Measurements from ENCODE around the gene TBX2. TPM values are rescaled to one million over a fixed set of nuclear protein-coding genes. Genes with fewer than 3 reads are reported as not detected.

The TBX2 gene
- total and polyA plus RNA-seq, 2 experiments from 2014 or later: 19.6 to 27.5 TPM

- Histone ChIP-seq H3K79me2 (peaks cover 70% of the 10 kb centered on the region), H3K4me2 (peak overlapping the region; percentile 99), H3K36me3 (replicated peaks; ENCODE audit: insufficient read depth, low read depth) (no peaks in the 10 kb centered on the region), H3K9me2 (replicated peaks; ENCODE audit: insufficient read depth) (no peaks in the 10 kb centered on the region), H3K27me3 (peaks cover 49% of the 10 kb centered on the region), H3K4me1 (ENCODE audit: insufficient read depth) (peaks cover 16% of the 10 kb centered on the region), H3K9me3 (ENCODE audit: low read depth) (no peaks in the 10 kb centered on the region), H3K4me3 (peak overlapping the region; percentile 75), H2AFZ (peak overlapping the region; percentile 49), H3K27ac (peak overlapping the region; percentile 99), H4K20me1 (ENCODE audit: insufficient read depth, poor library complexity, severe bottlenecking) (peaks cover 5% of the 10 kb centered on the region)
- WGBS (ENCODE audit: low lambda C conversion rate, missing lambda C conversion rate): 17% methylated on average over 47 of the region's 63 CpGs
- no peak for DNase-seq (ENCODE audit: low spot score)
- TF ChIP-seq EZH2 (IDR thresholded peaks at IDR 0.05; ENCODE audit: borderline replicate concordance): peak; percentile 23
- no peak for TF ChIP-seq EZH2phosphoT487 (IDR thresholded peaks at IDR 0.05; ENCODE audit: low read depth, severe bottlenecking, unreplicated experiment)
These were observed 3.6 kb upstream of the TBX2 start for GRCh38 chr17:61395983-61396585.

DNA sequence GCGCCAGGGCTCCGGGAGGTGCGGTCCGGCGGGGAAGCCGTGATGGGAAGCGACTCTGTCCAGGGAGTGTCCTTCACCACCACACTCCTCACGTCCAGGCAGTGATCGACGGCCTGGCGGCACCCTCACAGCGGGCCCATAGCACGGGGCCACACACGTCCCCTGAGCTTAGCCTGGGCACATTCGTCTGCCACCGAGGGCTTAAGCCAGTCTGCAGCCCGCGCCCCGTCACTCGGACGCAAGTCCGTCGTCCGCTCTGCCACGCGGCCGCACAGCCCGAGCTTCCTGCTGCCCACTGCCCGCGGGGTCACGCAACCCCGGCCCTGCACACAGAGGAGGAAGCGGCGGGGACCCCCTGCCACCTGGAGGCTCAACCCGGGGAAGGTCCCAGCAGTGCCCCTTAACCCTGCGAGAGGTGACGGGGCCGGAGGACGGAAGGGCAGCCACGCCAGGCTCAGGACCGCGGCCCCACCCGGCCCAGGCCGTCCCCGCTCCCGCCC lies 3.0 kb upstream of the TBX2 start:
- no peaks in the 10 kb centered on the region for H3K9me3 ChIP-seq (ENCODE audit: low read depth)
- peaks cover 55% of the 10 kb centered on the region for H3K27me3 ChIP-seq
- H3K4me3 ChIP-seq: peak overlapping the region; percentile 75
- no peaks in the 10 kb centered on the region for H3K36me3 ChIP-seq (replicated peaks; ENCODE audit: insufficient read depth, low read depth)
- TF ChIP-seq, protein P1, sequence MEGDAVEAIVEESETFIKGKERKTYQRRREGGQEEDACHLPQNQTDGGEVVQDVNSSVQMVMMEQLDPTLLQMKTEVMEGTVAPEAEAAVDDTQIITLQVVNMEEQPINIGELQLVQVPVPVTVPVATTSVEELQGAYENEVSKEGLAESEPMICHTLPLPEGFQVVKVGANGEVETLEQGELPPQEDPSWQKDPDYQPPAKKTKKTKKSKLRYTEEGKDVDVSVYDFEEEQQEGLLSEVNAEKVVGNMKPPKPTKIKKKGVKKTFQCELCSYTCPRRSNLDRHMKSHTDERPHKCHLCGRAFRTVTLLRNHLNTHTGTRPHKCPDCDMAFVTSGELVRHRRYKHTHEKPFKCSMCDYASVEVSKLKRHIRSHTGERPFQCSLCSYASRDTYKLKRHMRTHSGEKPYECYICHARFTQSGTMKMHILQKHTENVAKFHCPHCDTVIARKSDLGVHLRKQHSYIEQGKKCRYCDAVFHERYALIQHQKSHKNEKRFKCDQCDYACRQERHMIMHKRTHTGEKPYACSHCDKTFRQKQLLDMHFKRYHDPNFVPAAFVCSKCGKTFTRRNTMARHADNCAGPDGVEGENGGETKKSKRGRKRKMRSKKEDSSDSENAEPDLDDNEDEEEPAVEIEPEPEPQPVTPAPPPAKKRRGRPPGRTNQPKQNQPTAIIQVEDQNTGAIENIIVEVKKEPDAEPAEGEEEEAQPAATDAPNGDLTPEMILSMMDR (IDR thresholded peaks at IDR 0.05; ENCODE audit: poor library complexity): no peak
- TF ChIP-seq EZH2 (IDR thresholded peaks at IDR 0.05; ENCODE audit: borderline replicate concordance): peak; percentile 74
- TF ChIP-seq EZH2phosphoT487 (IDR thresholded peaks at IDR 0.05; ENCODE audit: low read depth, severe bottlenecking, unreplicated experiment): no peak
- peaks cover 76% of the 10 kb centered on the region for H3K79me2 ChIP-seq
- no peaks in the 10 kb centered on the region for H3K9me2 ChIP-seq (replicated peaks; ENCODE audit: insufficient read depth)
- DNase-seq (ENCODE audit: low spot score): no peak
- peaks cover 8% of the 10 kb centered on the region for H4K20me1 ChIP-seq (ENCODE audit: insufficient read depth, poor library complexity, severe bottlenecking)
- peak overlapping the region; percentile 99 for H3K27ac ChIP-seq
- H3K4me1 ChIP-seq (ENCODE audit: insufficient read depth): peaks cover 16% of the 10 kb centered on the region
- 2% methylated on average over 30 of the region's 46 CpGs for WGBS (ENCODE audit: low lambda C conversion rate, missing lambda C conversion rate)
- peak overlapping the region; percentile 49 for H2AFZ ChIP-seq
- H3K4me2 ChIP-seq: peak overlapping the region; percentile 99

DNA sequence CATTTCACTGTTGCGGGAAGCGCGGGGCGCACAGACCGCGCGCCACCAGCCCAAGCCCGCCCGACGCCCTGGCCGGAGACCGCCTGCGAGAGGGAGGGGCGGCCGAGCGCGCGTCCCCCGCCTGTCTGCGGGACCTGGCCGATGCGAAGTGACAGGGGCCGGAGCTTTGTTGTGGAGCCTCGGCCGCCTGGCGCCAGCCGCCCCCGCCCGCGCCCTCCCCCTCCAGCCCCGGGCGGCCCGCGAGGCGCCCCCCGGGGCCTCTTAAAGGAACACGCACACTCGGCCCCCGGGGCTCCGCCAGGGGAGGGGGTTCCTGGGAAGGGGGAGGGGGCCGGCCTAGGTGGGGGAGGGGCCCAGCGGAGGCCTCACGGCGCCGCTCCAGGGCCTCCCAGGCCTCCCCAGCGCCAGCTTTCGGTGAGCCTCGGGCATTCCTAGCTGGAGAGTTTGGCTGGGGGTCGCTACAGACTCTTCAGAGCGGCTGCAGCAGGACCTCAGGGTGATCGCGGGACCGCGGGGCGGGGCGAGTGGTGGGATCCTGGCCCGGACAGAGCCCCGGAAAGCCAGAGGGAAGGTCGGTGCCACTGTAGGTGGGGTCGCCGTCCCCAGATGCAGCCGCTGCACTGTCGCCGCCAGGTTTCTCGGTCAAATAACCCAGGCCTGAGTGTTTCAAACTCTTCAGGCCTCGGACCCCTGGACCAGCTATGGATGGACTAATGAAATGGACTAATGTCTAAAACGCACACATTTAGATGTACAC lies 2.4 kb upstream of the TBX2 start:
- Histone ChIP-seq H3K79me2 (peaks cover 80% of the 10 kb centered on the region), H2AFZ (peak overlapping the region; percentile 49), H3K36me3 (replicated peaks; ENCODE audit: insufficient read depth, low read depth) (no peaks in the 10 kb centered on the region), H3K9me3 (ENCODE audit: low read depth) (no peaks in the 10 kb centered on the region), H3K27ac (peak overlapping the region; percentile 99), H4K20me1 (ENCODE audit: insufficient read depth, poor library complexity, severe bottlenecking) (peaks cover 8% of the 10 kb centered on the region), H3K27me3 (peaks cover 59% of the 10 kb centered on the region), H3K9me2 (replicated peaks; ENCODE audit: insufficient read depth) (no peaks in the 10 kb centered on the region), H3K4me2 (peak overlapping the region; percentile 99), H3K4me3 (peak overlapping the region; percentile 75), H3K4me1 (ENCODE audit: insufficient read depth) (peaks cover 16% of the 10 kb centered on the region)
- TF ChIP-seq EZH2phosphoT487 (IDR thresholded peaks at IDR 0.05; ENCODE audit: low read depth, severe bottlenecking, unreplicated experiment): no peak
- TF ChIP-seq, protein P1 (IDR thresholded peaks at IDR 0.05; ENCODE audit: poor library complexity): peak; percentile 16
- DNase-seq (ENCODE audit: low spot score): peak; percentile 77
- 2% methylated on average over 34 of the region's 67 CpGs for WGBS (ENCODE audit: low lambda C conversion rate, missing lambda C conversion rate)

GRCh38 chr17:61398721-61399130 lies 917 bp upstream of the TBX2 start:
- TF ChIP-seq, protein P1 (IDR thresholded peaks at IDR 0.05; ENCODE audit: poor library complexity): no peak
- TF ChIP-seq EZH2phosphoT487 (IDR thresholded peaks at IDR 0.05; ENCODE audit: low read depth, severe bottlenecking, unreplicated experiment) (peak; percentile 13), EZH2 (IDR thresholded peaks at IDR 0.05; ENCODE audit: borderline replicate concordance) (no peak)
- Histone ChIP-seq H4K20me1 (ENCODE audit: insufficient read depth, poor library complexity, severe bottlenecking) (peaks cover 20% of the 10 kb centered on the region), H3K27ac (peak overlapping the region; percentile 99), H3K36me3 (replicated peaks; ENCODE audit: insufficient read depth, low read depth) (no peaks in the 10 kb centered on the region), H3K4me1 (ENCODE audit: insufficient read depth) (peaks cover 13% of the 10 kb centered on the region), H3K9me3 (ENCODE audit: low read depth) (no peaks in the 10 kb centered on the region), H3K9me2 (replicated peaks; ENCODE audit: insufficient read depth) (no peaks in the 10 kb centered on the region), H3K79me2 (peaks cover 87% of the 10 kb centered on the region), H3K4me2 (peak overlapping the region; percentile 99), H2AFZ (peak overlapping the region; percentile 49), H3K27me3 (peaks cover 74% of the 10 kb centered on the region), H3K4me3 (peak overlapping the region; percentile 75)
- WGBS (ENCODE audit: low lambda C conversion rate, missing lambda C conversion rate): 2% methylated on average over 33 of the region's 34 CpGs
- no peak for DNase-seq (ENCODE audit: low spot score)
